Neural progenitor cell (in vitro differentiated cells): ENCODE data around the gene FAM53B. TPM values are rescaled to one million over a fixed set of nuclear protein-coding genes. Genes with fewer than 3 reads are reported as not detected.

Experiments
- DNase-seq: peaks from one replicate; pipeline ENCODE4 v3.0.0-alpha.2; 2016; ENCODE audit warnings: low spot score
- H2AFZ ChIP-seq: fragments of 200-600 bp; sonication (generic); replicated peaks from 2 replicates; pipeline ENCODE4 v1.6.1; 2016; ENCODE audit warnings: antibody characterized with exemption
- H3F3A ChIP-seq: fragments of 200-600 bp; sonication (generic); 2 replicates; pipeline ENCODE4 v1.6.1; 2016; ENCODE audit warnings: antibody characterized with exemption, low read depth
- H3K27ac ChIP-seq: fragments of 200-600 bp; sonication (generic); 2 replicates; pipeline ENCODE4 v1.5.1; 2016; ENCODE audit warnings: mild to moderate bottlenecking
- H3K27me3 ChIP-seq: fragments of 200-600 bp; sonication (generic); 2 replicates; pipeline ENCODE4 v1.6.1; 2016; ENCODE audit warnings: mild to moderate bottlenecking, moderate library complexity
- H3K36me3 ChIP-seq: fragments of 200-600 bp; sonication (generic); 2 replicates; pipeline ENCODE4 v1.5.1; 2016
- H3K4me1 ChIP-seq: fragments of 200-600 bp; sonication (generic); 2 replicates; pipeline ENCODE4 v1.6.1; 2016; ENCODE audit warnings: mixed run types
- H3K4me2 ChIP-seq: fragments of 200-600 bp; sonication (generic); 2 replicates; pipeline ENCODE4 v1.6.1; 2016
- H3K4me3 ChIP-seq: fragments of 200-600 bp; sonication (generic); 2 replicates; pipeline ENCODE4 v1.5.1; 2016
- H3K79me2 ChIP-seq: fragments of 200-600 bp; sonication (generic); 2 replicates; pipeline ENCODE4 v1.6.1; 2016; ENCODE audit warnings: low read depth
- H3K9ac ChIP-seq: fragments of 200-600 bp; sonication (generic); 2 replicates; pipeline ENCODE4 v1.6.1; 2016
- H3K9me3 ChIP-seq: fragments of 200-600 bp; sonication (generic); 2 replicates; pipeline ENCODE4 v1.5.1; 2016; ENCODE audit warnings: low read depth
- H4K20me1 ChIP-seq: fragments of 200-600 bp; sonication (generic); 2 replicates; pipeline ENCODE4 v1.6.1; 2016; ENCODE audit warnings: low read depth
- H3K27ac Mint-ChIP-seq: 3 replicates; pipeline ENCODE4 v1.8.0; 2021; ENCODE audit warnings: mixed read lengths
- H3K27me3 Mint-ChIP-seq: 2 replicates; pipeline ENCODE4 v1.8.0; 2022; ENCODE audit warnings: low read depth, mild to moderate bottlenecking, inconsistent platforms, moderate library complexity, mixed read lengths; ENCODE audit not compliant: insufficient read depth
- H3K36me3 Mint-ChIP-seq: 3 replicates; pipeline ENCODE4 v1.8.0; 2021; ENCODE audit warnings: mixed read lengths
- H3K4me1 Mint-ChIP-seq: 3 replicates; pipeline ENCODE4 v1.8.0; 2021; ENCODE audit warnings: mixed read lengths
- H3K4me3 Mint-ChIP-seq: 3 replicates; pipeline ENCODE4 v1.8.0; 2021; ENCODE audit warnings: mild to moderate bottlenecking, moderate library complexity, mixed read lengths
- H3K9me3 Mint-ChIP-seq: 3 replicates; pipeline ENCODE4 v1.8.0; 2020; ENCODE audit warnings: mixed read lengths
- CTCF ChIP-seq: fragments of 200-600 bp; sonication (generic); IDR thresholded peaks from 2 replicates; pipeline ENCODE4 v1.5.1; 2017; ENCODE audit warnings: antibody characterized with exemption, mild to moderate bottlenecking
- EZH2 ChIP-seq: fragments of 200-600 bp; sonication (generic); IDR thresholded peaks from 2 replicates; pipeline ENCODE4 v1.6.1; 2017; ENCODE audit warnings: antibody characterized with exemption, mild to moderate bottlenecking, moderate library complexity
- EZH2phosphoT487 ChIP-seq: fragments of 200-600 bp; sonication (generic); IDR thresholded peaks from 2 replicates; pipeline ENCODE4 v1.6.1; 2017; ENCODE audit warnings: antibody characterized with exemption
- total RNA-seq: library from RNA; depleted of rRNA; stranded (reverse); fragments of >200 nt; gene quantifications from 2 replicates; pipeline ENCODE4 v1.2.3, GENCODE V29; 2015; ENCODE audit warnings: low replicate concordance

The FAM53B gene
- total RNA-seq, 1 donor from 2014 or later: 15.3 TPM

DNA sequence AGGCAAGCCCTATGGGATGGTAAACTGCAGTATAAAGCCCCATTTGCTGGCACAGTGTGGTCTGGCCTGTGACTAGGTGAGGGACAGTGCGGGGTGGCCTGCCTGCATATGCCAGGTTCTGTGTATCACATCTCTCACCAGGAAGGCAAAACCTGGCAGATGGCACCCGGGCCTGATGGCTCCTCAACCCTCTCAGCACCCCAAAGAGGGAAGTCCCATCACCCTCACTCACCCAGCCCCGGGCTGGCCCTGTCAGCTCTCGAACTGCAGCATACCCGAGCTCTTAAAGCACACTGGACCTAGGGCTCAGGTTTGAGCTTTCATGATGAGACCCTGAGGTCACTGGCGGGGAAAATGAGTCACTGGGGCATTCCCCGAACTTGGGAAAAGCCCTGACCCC lies 152.1 kb downstream of the FAM53B start:
- Histone ChIP-seq H3K4me1 (no peaks in the 10 kb centered on the region), H3K27ac (no peak overlapping the region), H2AFZ (no peak overlapping the region), H3K79me2 (no peaks in the 10 kb centered on the region), H3K27me3 (no peaks in the 10 kb centered on the region), H3F3A (no peaks in the 10 kb centered on the region), H3K9me3 (no peaks in the 10 kb centered on the region), H3K36me3 (no peaks in the 10 kb centered on the region), H4K20me1 (no peaks in the 10 kb centered on the region), H3K4me3 (no peak overlapping the region), H3K9ac (no peak overlapping the region), H3K4me2 (no peak overlapping the region)
- peaks cover 4% of the 10 kb centered on the region for H3K36me3 Mint-ChIP-seq
- peaks cover 8% of the 10 kb centered on the region for H3K27me3 Mint-ChIP-seq
- peaks cover 3% of the 10 kb centered on the region for H3K4me1 Mint-ChIP-seq
- no peak overlapping the region for H3K4me3 Mint-ChIP-seq
- H3K27ac Mint-ChIP-seq: no peak overlapping the region
- DNase-seq: no peak
- TF ChIP-seq EZH2: no peak
- no peak for TF ChIP-seq EZH2phosphoT487
- no peak for TF ChIP-seq CTCF
- H3K9me3 Mint-ChIP-seq: peaks cover 10% of the 10 kb centered on the region

DNA sequence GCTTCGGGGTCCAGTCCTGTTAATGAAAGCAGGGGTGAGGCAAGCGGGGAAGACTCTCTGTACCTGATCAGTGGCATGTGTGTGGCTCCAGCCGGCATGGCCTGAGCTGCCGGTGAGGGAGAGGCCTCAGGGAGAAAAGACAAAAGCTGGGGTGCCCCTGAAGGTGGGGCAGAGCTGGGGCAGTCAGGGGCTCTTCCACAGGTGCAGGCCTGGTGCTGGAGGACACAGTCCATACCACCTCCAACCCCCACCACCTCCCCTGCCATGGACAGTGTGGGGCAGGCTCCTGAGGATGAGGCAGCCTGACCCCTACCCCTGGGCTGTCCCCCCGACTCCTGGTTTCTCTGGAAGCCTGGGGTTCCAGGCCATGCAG lies 153.1 kb downstream of the FAM53B start:
- H3K4me2 ChIP-seq: no peak overlapping the region
- DNase-seq: no peak

DNA sequence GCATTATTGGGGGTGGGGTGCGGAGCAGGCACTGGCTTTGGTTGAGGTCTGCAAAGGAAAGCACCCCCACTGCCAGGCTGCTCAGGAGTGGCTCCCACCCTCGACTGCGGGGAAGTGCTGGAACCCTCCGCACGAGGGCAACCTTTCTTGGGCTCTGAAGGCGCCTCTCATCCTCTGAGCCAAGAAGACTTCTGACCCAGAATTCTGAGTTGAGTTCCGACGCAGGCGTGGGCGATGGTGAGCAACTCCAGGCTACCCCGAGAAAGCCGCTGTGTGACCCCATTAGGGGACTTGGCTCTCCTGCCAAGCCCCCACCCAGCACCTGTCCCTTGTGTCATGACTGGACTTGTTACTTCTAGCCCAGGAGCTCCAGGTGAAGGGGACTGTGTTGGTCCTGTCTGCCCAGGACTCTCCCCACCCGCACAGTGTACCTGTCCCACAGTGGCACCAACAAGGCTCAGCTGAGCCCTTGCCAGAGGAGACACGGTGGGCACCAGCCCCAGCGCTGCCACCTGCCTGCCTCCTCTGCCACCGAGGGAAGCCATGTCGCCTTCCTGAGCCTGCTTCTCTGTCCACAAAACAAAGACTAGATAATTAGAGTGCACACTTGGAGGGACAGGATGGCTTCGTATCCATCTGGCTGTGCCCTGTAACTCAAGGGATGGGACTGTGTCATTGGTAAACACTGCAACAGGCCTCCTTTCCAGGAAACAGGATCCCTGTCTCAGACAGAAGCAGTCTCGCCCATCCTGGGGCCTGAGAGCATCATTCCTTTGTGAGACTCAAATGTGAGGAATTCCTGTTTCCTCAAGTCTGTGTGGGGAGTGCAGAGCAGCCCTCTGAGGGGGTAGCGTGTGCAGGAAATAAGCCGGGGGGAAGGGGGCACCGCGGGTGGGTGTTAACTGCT lies 153.7 kb downstream of the FAM53B start:
- Histone ChIP-seq H3K4me1 (no peaks in the 10 kb centered on the region), H3F3A (no peaks in the 10 kb centered on the region), H3K27ac (no peak overlapping the region), H3K79me2 (no peaks in the 10 kb centered on the region), H4K20me1 (no peaks in the 10 kb centered on the region), H3K4me2 (no peak overlapping the region), H3K27me3 (no peaks in the 10 kb centered on the region), H3K9me3 (no peaks in the 10 kb centered on the region), H3K9ac (no peak overlapping the region), H2AFZ (no peak overlapping the region), H3K4me3 (no peak overlapping the region), H3K36me3 (no peaks in the 10 kb centered on the region)
- TF ChIP-seq EZH2 (no peak), EZH2phosphoT487 (no peak), CTCF (no peak)
- Mint-ChIP-seq H3K36me3 (peaks cover 4% of the 10 kb centered on the region), H3K9me3 (peaks cover 10% of the 10 kb centered on the region), H3K27ac (peak overlapping the region; percentile 37), H3K4me3 (no peak overlapping the region), H3K4me1 (peaks cover 3% of the 10 kb centered on the region), H3K27me3 (peaks cover 5% of the 10 kb centered on the region)
- DNase-seq: no peak

More for the DNA sequence above, 153.1 kb downstream of the FAM53B start:
- H3K9me3 ChIP-seq: no peaks in the 10 kb centered on the region
- no peak overlapping the region for H3K27ac ChIP-seq
- Mint-ChIP-seq H3K9me3 (peaks cover 10% of the 10 kb centered on the region), H3K4me1 (peaks cover 3% of the 10 kb centered on the region), H3K27me3 (peaks cover 5% of the 10 kb centered on the region), H3K27ac (no peak overlapping the region), H3K4me3 (no peak overlapping the region), H3K36me3 (peaks cover 4% of the 10 kb centered on the region)
- no peak overlapping the region for H3K4me3 ChIP-seq
- TF ChIP-seq EZH2 (no peak), CTCF (no peak), EZH2phosphoT487 (no peak)
- H3K79me2 ChIP-seq: no peaks in the 10 kb centered on the region
- no peaks in the 10 kb centered on the region for H4K20me1 ChIP-seq
- H3K9ac ChIP-seq: no peak overlapping the region
- no peaks in the 10 kb centered on the region for H3F3A ChIP-seq
- H3K4me1 ChIP-seq: no peaks in the 10 kb centered on the region
- H3K36me3 ChIP-seq: no peaks in the 10 kb centered on the region
- H3K27me3 ChIP-seq: no peaks in the 10 kb centered on the region
- no peak overlapping the region for H2AFZ ChIP-seq
